Stimulated activated CD4-positive, alpha-beta T cell treated with anti-CD3 and anti-CD28 coated beads, Interleukin-15, amount 100 ng/mL, for 1 hour (primary cell): ENCODE measurements around the gene TCEA2.

Source experiments
- DNase-seq, 2 donors: peaks; one replicate each; pipeline ENCODE4 v3.0.0-alpha.2; 2020; ENCODE audit warnings: low read depth in 1 of 2, low spot score in 1 of 2

TCEA2 gene

DNA sequence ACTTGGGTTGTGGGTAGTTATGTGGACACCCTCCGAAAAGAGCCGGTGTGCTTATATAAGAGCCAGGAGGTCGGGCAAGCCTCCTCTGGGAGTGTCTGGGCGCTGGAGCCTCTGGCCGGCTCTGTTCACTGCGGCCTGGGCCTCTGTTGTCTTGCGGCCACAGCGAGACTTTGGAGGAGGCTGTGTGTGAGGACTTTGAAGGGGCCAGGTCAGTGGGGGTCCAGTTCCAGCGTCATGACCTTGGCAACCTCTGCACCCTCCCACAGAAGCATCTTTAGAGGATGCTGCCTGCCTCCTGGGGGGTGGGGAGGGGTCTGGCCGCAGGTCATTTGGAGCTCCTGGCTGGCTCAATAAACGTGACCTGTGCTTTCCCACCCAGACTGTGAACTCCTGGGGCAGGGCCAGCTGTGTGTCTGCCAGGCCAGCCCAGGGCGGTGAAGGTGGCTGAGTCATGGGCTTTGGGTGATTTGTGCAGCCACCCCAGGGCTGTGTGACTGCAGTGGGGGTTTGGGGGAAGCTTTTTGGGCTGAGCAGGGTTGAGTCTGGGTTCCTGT, 1.2 kb downstream of the TCEA2 start:
- no peak for DNase-seq

GRCh38 chr20:64065062-64065973, 2.3 kb downstream of the TCEA2 start:
- DNase-seq, result no peak

DNA sequence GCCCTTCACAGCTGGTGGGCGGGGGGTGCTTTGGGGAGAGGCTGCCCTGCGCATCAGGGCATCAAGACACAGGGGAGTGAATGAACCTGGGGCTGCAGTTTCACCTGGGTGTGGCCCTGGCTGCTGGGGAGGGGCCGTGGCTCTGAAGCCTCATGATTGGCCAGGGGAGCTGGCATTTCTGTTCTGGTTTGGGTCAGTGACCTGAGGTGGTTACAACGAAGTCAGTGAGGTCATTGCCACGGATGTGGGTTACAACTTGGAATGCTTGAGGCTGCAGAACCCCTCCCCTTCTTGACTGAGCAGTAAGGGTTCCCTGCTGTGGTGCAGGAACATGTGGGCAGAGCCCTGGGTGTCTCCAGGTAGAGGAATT, 3.0 kb downstream of the TCEA2 start:
- DNase-seq, result no peak

DNA sequence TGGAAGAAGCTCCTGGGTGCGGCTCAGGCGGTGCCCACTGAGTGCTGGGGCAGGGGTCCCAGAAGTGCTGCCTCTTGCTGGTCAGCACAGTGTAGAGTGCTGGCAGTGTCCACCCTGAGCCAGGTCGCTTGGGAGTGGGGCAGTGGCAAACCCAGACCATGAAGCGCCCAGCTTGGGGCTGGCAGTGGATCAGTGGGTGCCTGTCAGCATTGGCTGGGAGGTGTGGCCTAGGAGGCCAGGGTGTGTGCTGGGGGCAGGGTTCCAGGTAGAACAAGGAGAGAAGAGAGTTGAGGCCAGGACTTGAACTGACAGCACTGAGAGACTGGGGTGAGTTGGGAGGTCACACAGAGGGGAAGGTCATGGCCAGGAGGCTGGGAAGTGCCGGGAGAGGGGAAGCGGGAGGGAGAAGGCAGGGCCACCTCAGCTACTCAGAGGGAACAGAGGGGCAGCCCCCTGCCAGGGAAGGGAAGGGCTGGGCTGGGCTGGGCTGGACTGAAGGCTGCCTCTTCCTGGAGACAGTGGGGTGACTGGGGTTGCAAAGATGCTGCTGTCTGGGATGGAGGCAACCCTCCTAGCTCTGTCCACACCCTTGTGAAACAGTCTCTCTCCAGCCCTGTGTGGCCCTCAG, 4.1 kb downstream of the TCEA2 start:
- no peak for DNase-seq

- DNase-seq, result no peak
Observed at GRCh38 chr20:64067733-64068307, 4.8 kb downstream of the TCEA2 start.

DNA sequence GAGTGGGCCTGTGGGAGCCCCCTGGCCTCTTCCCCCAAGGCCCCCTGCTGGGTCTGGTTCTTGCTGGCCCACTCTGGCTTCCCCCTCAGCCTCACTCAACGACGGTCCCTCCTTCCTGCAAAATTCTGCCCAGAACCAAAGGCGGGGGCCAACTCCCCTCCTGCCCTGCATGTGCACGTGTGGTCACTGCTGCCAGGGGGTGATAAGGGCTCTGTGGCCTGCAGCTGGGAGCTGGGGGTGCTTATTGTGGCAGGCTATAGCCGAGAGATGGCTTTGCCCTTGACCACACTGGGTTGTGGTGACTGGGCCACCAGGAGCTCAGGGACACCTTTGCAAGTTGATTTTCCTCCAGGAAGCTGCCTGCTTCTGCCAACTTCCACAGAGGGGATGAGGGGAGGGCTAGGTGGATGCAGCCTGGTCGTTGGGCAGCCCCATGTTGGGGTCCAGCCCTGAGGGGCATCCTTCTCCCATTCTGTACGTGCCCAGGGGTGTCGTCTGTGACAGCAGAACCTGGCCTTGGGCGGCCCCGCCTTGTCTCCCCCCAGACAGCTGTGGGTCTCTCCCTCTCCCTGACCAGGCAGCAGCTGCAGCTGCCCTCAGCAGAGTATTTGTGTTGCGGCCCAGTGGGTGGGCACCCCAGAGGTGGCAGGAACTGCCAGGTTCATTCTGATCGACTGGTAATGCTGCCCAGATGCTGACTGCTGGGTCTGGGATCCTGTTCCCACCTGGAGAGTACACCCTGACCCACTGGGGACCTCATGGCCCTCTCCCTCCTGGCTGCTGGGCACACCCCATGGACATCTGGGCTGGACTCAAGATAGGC, 5.6 kb downstream of the TCEA2 start:
- DNase-seq, result no peak

DNA sequence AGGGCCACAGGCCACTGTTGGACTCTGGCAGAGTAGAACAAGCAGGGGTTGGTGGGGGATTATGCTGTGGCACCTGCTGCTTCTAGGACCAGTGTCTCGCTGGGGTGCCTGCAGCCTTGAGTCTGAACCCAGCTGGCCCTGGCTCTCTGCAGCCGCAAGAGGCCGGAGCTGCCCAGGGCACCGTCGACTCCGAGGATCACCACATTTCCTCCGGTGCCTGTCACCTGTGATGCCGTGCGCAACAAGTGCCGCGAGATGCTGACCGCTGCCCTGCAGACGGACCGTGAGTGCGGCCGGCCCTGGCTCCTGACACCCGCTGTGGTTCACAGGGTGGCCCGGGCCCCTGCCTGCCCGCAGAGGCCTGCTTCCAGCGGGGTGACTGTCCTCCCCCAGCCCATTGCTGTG, 6.2 kb downstream of the TCEA2 start:
- DNase-seq, result no peak

DNA sequence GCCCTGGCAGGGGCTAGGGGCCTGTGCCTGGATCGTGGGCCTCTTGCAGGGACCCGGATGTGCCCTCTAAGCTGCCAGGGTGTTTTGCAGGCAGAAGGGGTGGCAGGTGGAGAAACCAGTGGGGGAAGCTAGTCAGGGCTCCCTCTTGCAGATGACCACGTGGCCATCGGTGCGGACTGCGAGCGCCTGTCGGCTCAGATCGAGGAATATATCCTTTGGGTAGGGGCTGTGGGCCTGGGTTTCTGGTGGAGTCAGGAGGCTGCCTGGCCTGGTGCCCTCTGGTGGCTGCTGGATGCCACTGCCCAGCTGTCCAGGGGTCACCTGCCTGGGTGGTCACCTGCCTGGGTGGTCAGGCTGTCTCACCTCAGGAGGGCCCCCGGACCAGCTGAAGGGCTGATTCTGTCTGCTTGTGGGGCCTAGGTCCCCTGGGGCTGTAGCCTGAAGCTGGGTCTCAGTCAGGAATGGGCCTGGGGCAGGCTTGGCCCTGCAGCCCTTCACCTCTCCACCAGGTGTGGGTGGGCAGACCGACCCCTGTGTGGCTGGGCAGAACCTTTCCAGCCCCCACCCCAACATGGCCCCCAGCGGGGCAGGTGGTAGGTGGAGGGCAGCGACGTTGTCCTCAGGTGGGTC, 6.7 kb downstream of the TCEA2 start:
- no peak for DNase-seq

DNA sequence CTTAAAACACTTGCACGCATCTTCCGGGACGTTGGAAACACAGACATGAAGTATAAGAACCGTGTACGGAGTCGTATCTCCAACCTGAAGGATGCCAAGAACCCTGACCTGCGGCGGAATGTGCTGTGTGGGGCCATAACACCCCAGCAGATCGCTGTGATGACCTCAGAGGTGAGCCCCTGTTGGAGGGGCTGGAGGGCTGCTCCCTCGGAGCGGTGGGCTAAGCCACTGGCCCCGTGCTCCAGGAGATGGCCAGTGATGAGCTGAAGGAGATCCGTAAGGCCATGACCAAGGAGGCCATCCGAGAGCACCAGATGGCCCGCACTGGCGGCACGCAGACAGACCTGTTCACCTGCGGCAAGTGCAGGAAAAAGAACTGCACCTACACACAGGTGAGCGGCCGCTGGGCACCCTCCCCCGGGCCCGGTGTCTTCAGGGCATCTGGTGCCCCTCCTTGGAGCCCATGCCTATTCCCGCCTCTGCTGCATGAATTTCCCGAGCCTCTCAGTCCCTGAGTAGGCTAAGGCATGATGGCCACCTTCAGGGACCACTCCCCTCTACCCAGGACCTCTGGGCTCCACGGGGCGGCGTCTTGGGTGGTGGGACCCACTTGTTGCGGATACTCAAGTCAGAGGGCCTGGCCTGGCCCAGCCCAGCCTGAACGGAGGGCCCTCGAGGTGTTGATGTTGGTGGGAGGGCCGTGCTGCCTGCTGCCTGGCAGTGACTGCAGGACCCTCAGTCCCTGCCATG, 7.4 kb downstream of the TCEA2 start:
- DNase-seq, result no peak

GRCh38 chr20:64071341-64072332, 8.6 kb downstream of the TCEA2 start:
- DNase-seq, result no peak

GRCh38 chr20:64072498-64073063, 9.6 kb downstream of the TCEA2 start:
- no peak for DNase-seq

GRCh38 chr20:64073476-64074183, 10.6 kb downstream of the TCEA2 start:
- DNase-seq, result no peak

- no peak for DNase-seq
Observed at GRCh38 chr20:64074184-64074789, 11.3 kb downstream of the TCEA2 start.

DNA sequence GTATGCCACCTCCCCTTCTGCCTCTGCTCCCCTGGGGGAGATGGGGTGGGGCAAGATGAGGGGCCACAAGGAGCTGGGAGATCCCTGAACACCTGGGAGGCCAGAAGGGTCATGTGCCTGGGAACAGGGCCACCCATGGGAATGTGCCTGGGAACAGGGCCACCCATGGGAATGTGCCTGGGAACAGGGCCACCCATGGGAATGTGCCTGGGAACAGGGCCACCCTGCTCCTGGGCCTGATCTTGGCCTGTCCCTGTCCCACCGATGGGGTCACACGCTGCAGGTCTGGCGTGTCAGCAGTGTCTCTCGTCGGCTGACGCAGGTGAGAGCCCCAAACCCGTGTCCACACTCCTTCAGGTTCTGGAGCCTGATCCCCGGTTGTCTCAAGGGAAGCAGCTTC, 12.0 kb downstream of the TCEA2 start:
- DNase-seq, result no peak

DNA sequence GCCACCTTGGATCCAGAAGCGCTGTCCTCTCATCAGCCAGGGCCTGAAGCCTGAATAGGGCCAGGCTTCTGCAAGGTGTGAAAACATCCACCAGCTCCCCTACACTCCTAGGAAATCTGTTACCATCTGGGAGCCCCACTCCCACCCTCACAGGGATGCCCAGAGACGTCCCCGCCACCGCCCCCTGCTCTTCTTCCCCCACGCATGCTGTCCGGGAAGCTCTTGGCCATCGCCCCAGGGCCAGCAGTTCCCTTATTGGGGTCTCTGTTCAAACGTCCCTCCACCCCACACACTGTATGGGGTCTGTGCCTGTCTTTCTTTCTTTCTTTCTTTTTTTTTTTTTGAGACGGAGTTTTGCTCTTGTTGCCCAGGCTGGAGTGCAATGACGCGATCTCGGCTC, 12.6 kb downstream of the TCEA2 start:
- no peak for DNase-seq

DNA sequence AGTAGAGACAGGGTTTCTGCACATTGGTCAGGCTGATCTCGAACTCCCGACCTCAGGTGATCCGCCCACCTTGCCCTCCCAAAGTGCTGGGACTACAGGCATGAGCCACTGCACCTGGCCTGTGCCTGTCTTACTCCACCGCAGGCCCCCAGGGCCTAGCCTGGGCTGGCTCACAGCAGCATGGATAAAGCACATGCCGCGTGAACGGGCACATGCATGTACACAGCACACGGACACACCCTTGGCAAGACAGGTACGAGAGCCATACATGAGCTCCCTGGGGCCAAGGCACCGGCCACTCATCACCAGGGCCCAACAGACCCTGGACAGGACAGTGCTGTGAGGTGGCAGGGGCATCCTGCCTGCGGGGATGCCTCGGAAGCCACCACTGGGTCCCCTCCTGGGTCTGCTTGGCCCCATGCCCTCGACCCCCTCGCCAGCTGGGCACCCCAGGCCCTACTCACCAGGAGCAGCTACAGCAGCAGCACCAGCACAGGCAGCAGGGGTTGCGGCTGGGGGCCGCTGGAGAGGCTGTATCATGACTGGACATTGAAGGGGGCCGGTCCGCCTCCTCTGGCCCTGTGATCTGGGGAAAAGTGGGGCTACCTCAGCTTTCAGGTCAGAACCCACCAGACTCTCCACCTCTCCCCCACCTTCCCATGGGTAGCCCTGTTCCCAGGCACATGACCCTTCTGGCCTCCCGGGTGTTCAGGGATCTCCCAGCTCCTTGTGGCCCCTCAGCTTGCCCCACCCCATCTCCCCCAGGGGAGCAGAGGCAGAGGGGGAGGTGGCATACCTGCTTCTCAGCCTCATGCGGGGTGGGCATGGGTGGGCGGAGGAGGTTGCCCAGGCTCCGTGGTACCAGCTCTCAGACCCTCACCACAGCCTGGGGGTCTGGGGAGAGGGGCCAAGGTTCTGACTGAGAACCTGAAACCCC, 13.3 kb downstream of the TCEA2 start:
- no peak for DNase-seq
